Natural killer cell (primary cell): ENCODE data around the gene COL4A3. TPM values are rescaled to one million over a fixed set of nuclear protein-coding genes. Genes with fewer than 3 reads are reported as not detected.

Experiments used
- ATAC-seq, 3 donors: fragments of 150-1000 bp in 2 of 3; fragments of 200-7000 bp in 1 of 3; cut with Tn5 transposase; 1 replicate in 1 of 3; 2 replicates in 2 of 3; pipeline ENCODE4 v1.10.0; 2021; ENCODE audit warnings: mild to moderate bottlenecking in 2 of 3, moderate library complexity in 2 of 3
- DNase-seq, 2 donors: peaks; one replicate each; pipeline versions ENCODE4 v3.0.0 to v3.0.0-alpha.2; 2013 to 2021; ENCODE audit warnings: mixed read lengths in 1 of 2
- H3K27ac ChIP-seq: one replicate; pipeline ENCODE4 v1.5.1; 2013; ENCODE audit warnings: mild to moderate bottlenecking, low read length
- H3K27me3 ChIP-seq: one replicate; pipeline ENCODE4 v1.6.1; 2013; ENCODE audit warnings: low read length; ENCODE audit not compliant: control insufficient read depth, insufficient read depth
- H3K36me3 ChIP-seq: one replicate; pipeline ENCODE4 v1.6.1; 2013; ENCODE audit warnings: low read length; ENCODE audit not compliant: control insufficient read depth, insufficient read depth
- H3K4me1 ChIP-seq: one replicate; pipeline ENCODE4 v1.6.1; 2013; ENCODE audit warnings: low read length; ENCODE audit not compliant: control insufficient read depth, insufficient read depth
- H3K4me3 ChIP-seq: one replicate; pipeline ENCODE4 v1.5.1; 2013; ENCODE audit warnings: low read length
- H3K9me3 ChIP-seq: one replicate; pipeline ENCODE4 v1.6.1; 2013; ENCODE audit warnings: low read length; ENCODE audit not compliant: control insufficient read depth, insufficient read depth
- H3K27ac Mint-ChIP-seq, 2 donors: one replicate each; pipeline ENCODE4 v1.8.0; 2022; ENCODE audit warnings: mild to moderate bottlenecking in 2 of 2, mixed read lengths in 2 of 2, moderate library complexity in 1 of 2
- H3K27me3 Mint-ChIP-seq, 2 donors: one replicate each; pipeline ENCODE4 v1.8.0; 2022; ENCODE audit warnings: low read depth in 2 of 2, mixed read lengths in 2 of 2
- H3K36me3 Mint-ChIP-seq: one replicate; pipeline ENCODE4 v1.8.0; 2022; ENCODE audit warnings: mixed read lengths
- H3K4me1 Mint-ChIP-seq, 2 donors: one replicate each; pipeline ENCODE4 v1.8.0; 2022; ENCODE audit warnings: mixed read lengths in 2 of 2
- H3K4me3 Mint-ChIP-seq: one replicate; pipeline ENCODE4 v1.8.0; 2022; ENCODE audit warnings: mild to moderate bottlenecking, moderate library complexity, mixed read lengths
- H3K9me3 Mint-ChIP-seq, 2 donors: one replicate each; pipeline ENCODE4 v1.8.0; 2022; ENCODE audit warnings: mixed read lengths in 2 of 2
- CTCF ChIP-seq: fragments of 200-600 bp; IDR thresholded peaks from one replicate; pipeline ENCODE4 v1.8.0; 2022; ENCODE audit warnings: antibody characterized with exemption
- WGBS: methylation state at CpG from one replicate; pipeline ENCODE4 v1.1.7; 2013; ENCODE audit warnings: missing lambda C conversion rate; ENCODE audit not compliant: insufficient coverage; 5-methylcytosine and 5-hydroxymethylcytosine counted together
- intact Hi-C: fragments of 100-400 bp; cut with micrococcal nuclease; formaldehyde crosslinking; loops from one replicate; pipeline ENCODE4 v1.14.2; 2022
- total RNA-seq, 4 donors: library from RNA; stranded (reverse); fragments of 120-200 nt in 1 of 4; gene quantifications; one replicate each; pipeline versions ENCODE4 v1.2.3 to v1.2.4, GENCODE V29; 2013 to 2022

The COL4A3 gene
- total RNA-seq, 3 donors from 2014 or later (not counting 1 experiment from before 2014, with no cell fraction given), result 0.45 to 1.8 (median 1.0) TPM

GRCh38 chr2:227206406-227206805, 42.0 kb downstream of the COL4A3 start:
- Mint-ChIP-seq H3K27ac (no peak overlapping the region), H3K9me3 (no peaks in the 10 kb centered on the region), H3K27me3 (peaks cover 6 to 18% of the 10 kb centered on the region in 2 donors), H3K36me3 (no peaks in the 10 kb centered on the region), H3K4me3 (no peak overlapping the region), H3K4me1 (no peaks in the 10 kb centered on the region)
- H3K36me3 ChIP-seq, result no peaks in the 10 kb centered on the region
- intact Hi-C loops, result no loop called here
- no peaks in the 10 kb centered on the region for H3K4me1 ChIP-seq
- no peak for TF ChIP-seq CTCF
- no peak for DNase-seq
- no peak for ATAC-seq
- H3K9me3 ChIP-seq, result no peaks in the 10 kb centered on the region
- WGBS, result 91% methylated on average over 9 of the region's 9 CpGs
- H3K27ac ChIP-seq, result no peak overlapping the region
- H3K27me3 ChIP-seq, result no peaks in the 10 kb centered on the region
- no peak overlapping the region for H3K4me3 ChIP-seq

GRCh38 chr2:227207573-227207972, 43.1 kb downstream of the COL4A3 start:
- DNase-seq (no peak), ATAC-seq (no peak)
- no peak overlapping the region for H3K4me3 ChIP-seq
- no peak overlapping the region for H3K27ac ChIP-seq
- H3K4me1 Mint-ChIP-seq, result no peaks in the 10 kb centered on the region
- intact Hi-C loops, result no loop called here
- no peaks in the 10 kb centered on the region for H3K4me1 ChIP-seq
- no peak overlapping the region for H3K4me3 Mint-ChIP-seq
- H3K36me3 Mint-ChIP-seq, result no peaks in the 10 kb centered on the region
- no peaks in the 10 kb centered on the region for H3K36me3 ChIP-seq
- H3K27me3 ChIP-seq, result no peaks in the 10 kb centered on the region
- no peaks in the 10 kb centered on the region for H3K9me3 ChIP-seq
- H3K9me3 Mint-ChIP-seq, result no peaks in the 10 kb centered on the region
- no peak for TF ChIP-seq CTCF
- peaks cover 6 to 24% of the 10 kb centered on the region in 2 donors for H3K27me3 Mint-ChIP-seq
- H3K27ac Mint-ChIP-seq, result no peak overlapping the region
- WGBS, result 80% methylated on average over 2 of the region's 2 CpGs

- Mint-ChIP-seq H3K27ac (no peak overlapping the region), H3K27me3 (peaks cover 0 to 9% of the 10 kb centered on the region in 2 donors), H3K36me3 (no peaks in the 10 kb centered on the region), H3K9me3 (no peaks in the 10 kb centered on the region), H3K4me3 (no peak overlapping the region), H3K4me1 (no peaks in the 10 kb centered on the region)
- Histone ChIP-seq H3K27ac (no peak overlapping the region), H3K4me1 (no peaks in the 10 kb centered on the region), H3K4me3 (no peak overlapping the region), H3K27me3 (no peaks in the 10 kb centered on the region), H3K9me3 (no peaks in the 10 kb centered on the region), H3K36me3 (no peaks in the 10 kb centered on the region)
- ATAC-seq (no peak), DNase-seq (no peak)
- intact Hi-C loops, result no loop called here
- 100% methylated on average over 1 of the region's 3 CpGs for WGBS
- TF ChIP-seq CTCF, result no peak
Observed at GRCh38 chr2:227214622-227215041, 50.2 kb downstream of the COL4A3 start.
